Skeletal muscle tissue (tissue), 4 donors: ENCODE results near the gene DACT2. TPM values are rescaled to one million over a fixed set of nuclear protein-coding genes. Genes with fewer than 3 reads are reported as not detected.

Experiments
- H3K27ac ChIP-seq: one replicate; pipeline ENCODE4 v1.7.0; 2013; ENCODE audit warnings: mild to moderate bottlenecking, low read depth, low read length, inconsistent platforms
- H3K27me3 ChIP-seq, 3 donors: one replicate each; pipeline ENCODE4 v1.7.0; 2013; ENCODE audit warnings: low read length in 3 of 3; ENCODE audit not compliant: control insufficient read depth in 3 of 3, insufficient read depth in 3 of 3
- H3K36me3 ChIP-seq, 3 donors: one replicate each; pipeline ENCODE4 v1.7.0; 2013; ENCODE audit warnings: low read length in 3 of 3; ENCODE audit not compliant: control insufficient read depth in 3 of 3, insufficient read depth in 3 of 3
- H3K4me1 ChIP-seq, 3 donors: one replicate each; pipeline ENCODE4 v1.7.0; 2013; ENCODE audit warnings: low read length in 3 of 3, mild to moderate bottlenecking in 3 of 3; ENCODE audit not compliant: control insufficient read depth in 3 of 3, insufficient read depth in 3 of 3
- H3K4me3 ChIP-seq, 3 donors: one replicate each; pipeline ENCODE4 v1.7.0; 2013; ENCODE audit warnings: low read length in 3 of 3
- H3K9ac ChIP-seq, 3 donors: one replicate each; pipeline ENCODE4 v1.7.0; 2013; ENCODE audit warnings: low read length in 3 of 3, mild to moderate bottlenecking in 3 of 3, moderate library complexity in 2 of 3, low read depth in 1 of 3
- H3K9me3 ChIP-seq, 3 donors: one replicate each; pipeline ENCODE4 v1.7.0; 2013; ENCODE audit warnings: low read length in 3 of 3; ENCODE audit not compliant: control insufficient read depth in 3 of 3
- total RNA-seq: library from RNA; depleted of rRNA; stranded (reverse); fragments of >200 nt; gene quantifications from one replicate; pipeline ENCODE4 v1.2.3, GENCODE V29; 2014
- donor health status: Osteomylitis.

Gene DACT2
- total RNA-seq, 1 donor from 2014 or later, result 2.6 TPM

GRCh38 chr6:168307015-168307694 is 12.4 kb downstream of the DACT2 start:
- Histone ChIP-seq H3K4me1 (no peaks in the 10 kb centered on the region), H3K9ac (no peak overlapping the region), H3K4me3 (no peak overlapping the region), H3K36me3 (no peaks in the 10 kb centered on the region), H3K9me3 (no peaks in the 10 kb centered on the region), H3K27ac (no peak overlapping the region), H3K27me3 (peaks cover 0 to 15% (median 0%) of the 10 kb centered on the region in 3 donors)

GRCh38 chr6:168305863-168306262 is 13.7 kb downstream of the DACT2 start:
- Histone ChIP-seq H3K27me3 (peaks cover 0 to 15% (median 4%) of the 10 kb centered on the region in 3 donors), H3K4me1 (no peaks in the 10 kb centered on the region), H3K9me3 (no peaks in the 10 kb centered on the region), H3K27ac (no peak overlapping the region), H3K9ac (no peak overlapping the region), H3K36me3 (no peaks in the 10 kb centered on the region), H3K4me3 (no peak overlapping the region)

- Histone ChIP-seq H3K9ac (no peak overlapping the region), H3K4me3 (no peak overlapping the region), H3K27ac (no peak overlapping the region), H3K36me3 (no peaks in the 10 kb centered on the region), H3K27me3 (peaks cover 0 to 16% (median 4%) of the 10 kb centered on the region in 3 donors), H3K9me3 (no peaks in the 10 kb centered on the region), H3K4me1 (no peaks in the 10 kb centered on the region)
These were observed 14.4 kb downstream of the DACT2 start for GRCh38 chr6:168305096-168305749.

GRCh38 chr6:168304752-168305015 is 14.9 kb downstream of the DACT2 start:
- Histone ChIP-seq H3K27me3 (peaks cover 0 to 16% (median 4%) of the 10 kb centered on the region in 3 donors), H3K9me3 (no peaks in the 10 kb centered on the region), H3K27ac (no peak overlapping the region), H3K9ac (no peak overlapping the region), H3K4me1 (no peaks in the 10 kb centered on the region), H3K36me3 (no peaks in the 10 kb centered on the region), H3K4me3 (no peak overlapping the region)

- Histone ChIP-seq H3K27me3 (peaks cover 0 to 16% (median 4%) of the 10 kb centered on the region in 3 donors), H3K4me1 (no peaks in the 10 kb centered on the region), H3K9ac (no peak overlapping the region), H3K4me3 (no peak overlapping the region), H3K9me3 (no peaks in the 10 kb centered on the region), H3K36me3 (no peaks in the 10 kb centered on the region), H3K27ac (no peak overlapping the region)
These were observed 15.4 kb downstream of the DACT2 start for GRCh38 chr6:168303982-168304751.

- peaks cover 0 to 15% (median 6%) of the 10 kb centered on the region in 3 donors for H3K27me3 ChIP-seq
- no peaks in the 10 kb centered on the region for H3K4me1 ChIP-seq
These were observed 17.0 kb downstream of the DACT2 start for GRCh38 chr6:168302534-168302933.

GRCh38 chr6:168301648-168302398 is 17.8 kb downstream of the DACT2 start:
- Histone ChIP-seq H3K9me3 (no peaks in the 10 kb centered on the region), H3K9ac (no peak overlapping the region), H3K27ac (no peak overlapping the region), H3K27me3 (peaks cover 0 to 12% (median 10%) of the 10 kb centered on the region in 3 donors), H3K36me3 (no peaks in the 10 kb centered on the region), H3K4me3 (no peak overlapping the region), H3K4me1 (no peaks in the 10 kb centered on the region)

More at GRCh38 chr6:168302534-168302933, 17.0 kb downstream of the DACT2 start:
- no peaks in the 10 kb centered on the region for H3K36me3 ChIP-seq
- no peaks in the 10 kb centered on the region for H3K9me3 ChIP-seq
- no peak overlapping the region for H3K9ac ChIP-seq
- H3K4me3 ChIP-seq, result no peak overlapping the region
- H3K27ac ChIP-seq, result no peak overlapping the region

GRCh38 chr6:168300975-168301647 is 18.5 kb downstream of the DACT2 start:
- Histone ChIP-seq H3K36me3 (no peaks in the 10 kb centered on the region), H3K4me3 (no peak overlapping the region), H3K27ac (no peak overlapping the region), H3K9me3 (no peaks in the 10 kb centered on the region), H3K4me1 (no peaks in the 10 kb centered on the region), H3K9ac (no peak overlapping the region), H3K27me3 (peaks cover 0 to 12% (median 10%) of the 10 kb centered on the region in 3 donors)
